Stimulated activated CD8-positive, alpha-beta memory T cell treated with anti-CD3 and anti-CD28 coated beads, Interleukin-4, amount 100 ng/mL, for 4 hours (primary cell): ENCODE measurements around the gene RTN1.
A peak's percentile ranks its signal among the peaks of the same experiment; 100 is the strongest.

Source experiments
- DNase-seq, 2 donors: peaks; one replicate each; pipeline ENCODE4 v3.0.0-alpha.2; 2020; ENCODE audit warnings: low read depth in 2 of 2, low spot score in 1 of 2

RTN1 gene

DNA sequence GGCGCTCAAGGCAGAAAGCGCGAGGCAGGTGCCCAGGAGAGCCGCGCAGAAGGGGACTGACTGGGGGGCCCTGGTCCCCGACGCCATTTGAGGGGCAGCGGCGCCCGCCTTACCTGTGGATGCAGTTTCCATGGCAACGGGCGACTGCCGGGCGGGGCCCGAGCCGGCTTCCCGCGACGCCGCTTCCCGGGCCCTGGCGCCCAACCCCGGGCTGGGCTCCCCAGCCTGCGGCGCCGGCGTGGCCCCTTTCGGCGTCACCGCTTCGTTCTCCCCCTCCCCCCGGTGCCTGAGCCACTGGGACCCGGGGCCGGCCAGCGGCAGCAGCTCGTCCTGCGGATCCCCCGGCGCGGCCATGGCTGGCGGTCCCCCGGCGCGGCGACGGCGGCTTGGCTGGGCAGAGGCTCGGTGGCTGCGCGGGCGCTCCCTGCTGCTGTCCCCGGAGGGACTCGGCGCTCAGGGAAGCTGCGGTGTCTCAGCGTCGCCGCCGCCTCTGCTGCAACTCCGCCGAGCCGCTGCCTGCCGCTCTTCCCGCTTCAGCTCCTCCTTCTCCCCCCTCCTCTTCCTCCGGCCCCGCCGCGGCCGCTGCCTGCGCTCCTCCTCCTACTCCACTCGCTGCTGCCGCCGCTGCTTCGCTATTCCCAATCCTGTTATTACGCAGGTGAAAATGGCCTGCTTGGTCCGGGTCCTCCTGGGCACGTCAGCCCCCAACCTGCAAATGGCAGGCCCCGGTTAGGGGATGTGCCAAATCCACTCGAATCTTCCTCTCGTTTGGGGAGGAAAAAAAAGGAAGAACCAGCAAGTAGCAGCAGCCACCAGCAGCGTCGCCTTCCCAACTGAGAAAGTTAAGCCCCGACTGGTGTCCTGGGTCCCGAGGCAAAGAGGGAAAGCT is at the start of gene RTN1:
Gene RTN1 (minus strand): TSS at position 500 of the 889 bp plus-strand sequence. CDS start 146 bp downstream, at position 354.
- DNase-seq = no peak

GRCh38 chr14:59920378-59920683 is 49.8 kb upstream of the RTN1 start:
- no peak for DNase-seq

GRCh38 chr14:59919570-59920377 is 49.2 kb upstream of the RTN1 start, which contains the start of gene LRRC9:
TSS of gene LRRC9 (plus strand) at chr14:59920144.
- DNase-seq = peak in 1 of 2 donors; percentile 20

GRCh38 chr14:59918824-59919569 is 48.4 kb upstream of the RTN1 start:
- no peak for DNase-seq

GRCh38 chr14:59913187-59913586 is 42.6 kb upstream of the RTN1 start:
- no peak for DNase-seq

GRCh38 chr14:59912443-59912842 is 41.9 kb upstream of the RTN1 start:
- no peak for DNase-seq

GRCh38 chr14:59905188-59905587 is 34.6 kb upstream of the RTN1 start:
- DNase-seq = no peak

DNA sequence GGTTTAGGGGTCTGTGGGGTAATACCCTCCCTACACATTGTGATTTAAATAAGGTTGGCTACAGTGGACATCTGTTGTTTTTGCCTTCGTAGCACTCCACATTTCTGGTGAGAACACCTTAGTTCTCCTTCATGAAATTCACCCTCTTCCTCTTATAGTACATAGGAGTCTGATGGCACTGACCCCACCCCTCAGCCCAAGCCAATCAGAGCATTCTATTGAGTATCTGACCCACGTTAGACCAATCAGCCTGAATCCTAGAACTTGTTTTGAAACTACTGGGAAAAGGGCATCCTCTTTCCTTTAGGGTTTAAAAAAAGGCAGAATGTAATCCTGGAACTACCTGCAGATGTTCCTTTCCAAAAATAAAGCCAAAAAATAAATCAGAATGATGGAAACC is 33.6 kb upstream of the RTN1 start:
- DNase-seq = no peak

GRCh38 chr14:59900556-59900955 is 30.0 kb upstream of the RTN1 start:
- no peak for DNase-seq

DNA sequence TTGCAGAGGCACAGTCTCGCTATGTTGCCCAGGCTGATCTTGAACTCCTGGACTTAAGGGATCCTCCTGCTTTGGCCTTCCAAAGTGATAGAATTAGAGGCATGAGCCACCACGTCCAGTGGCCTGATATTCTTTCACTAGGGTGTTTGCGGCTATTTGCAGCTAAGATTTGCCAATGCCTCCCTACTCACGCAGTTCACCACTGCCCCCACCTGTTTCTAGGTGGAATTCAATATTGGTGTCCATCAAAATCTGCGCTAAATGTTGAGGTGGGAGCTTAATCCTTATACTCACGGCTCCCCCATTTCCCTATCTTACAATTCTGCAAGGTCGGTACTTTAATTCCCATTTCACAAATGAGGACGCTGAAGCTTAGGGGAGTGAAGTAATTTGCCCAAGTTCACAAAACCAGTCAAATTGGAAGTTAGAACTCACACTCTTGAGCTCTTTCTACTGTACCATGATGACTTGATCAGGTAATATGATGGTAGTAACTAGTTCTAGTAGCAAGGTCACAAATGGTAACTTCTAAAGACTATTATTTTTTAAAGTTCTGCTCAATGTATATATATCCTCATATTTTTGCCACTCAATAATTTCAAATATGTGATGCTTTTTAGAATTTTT is 27.3 kb upstream of the RTN1 start:
- DNase-seq = no peak

DNA sequence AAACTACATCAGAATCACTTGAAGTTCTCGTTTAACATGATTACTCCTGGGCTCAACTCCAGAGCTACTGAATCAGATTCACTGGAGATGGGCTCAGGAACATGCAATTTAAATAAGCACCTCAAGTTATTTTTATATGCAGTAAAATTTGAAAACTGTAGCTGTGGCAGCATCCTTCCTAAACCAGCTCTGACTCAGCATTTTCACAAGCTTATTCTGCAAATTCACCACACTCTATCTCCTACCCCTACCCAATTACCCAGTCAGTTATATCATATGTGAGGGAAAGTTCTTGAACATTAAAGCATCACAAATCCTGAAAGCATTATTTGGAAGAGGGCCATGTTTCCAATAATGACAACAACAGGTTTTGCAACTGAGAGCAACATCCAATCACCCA is 25.1 kb upstream of the RTN1 start:
- DNase-seq = no peak

GRCh38 chr14:59890676-59891075 is 20.1 kb upstream of the RTN1 start:
- no peak for DNase-seq

GRCh38 chr14:59882957-59883356 is 12.4 kb upstream of the RTN1 start:
- no peak for DNase-seq

DNA sequence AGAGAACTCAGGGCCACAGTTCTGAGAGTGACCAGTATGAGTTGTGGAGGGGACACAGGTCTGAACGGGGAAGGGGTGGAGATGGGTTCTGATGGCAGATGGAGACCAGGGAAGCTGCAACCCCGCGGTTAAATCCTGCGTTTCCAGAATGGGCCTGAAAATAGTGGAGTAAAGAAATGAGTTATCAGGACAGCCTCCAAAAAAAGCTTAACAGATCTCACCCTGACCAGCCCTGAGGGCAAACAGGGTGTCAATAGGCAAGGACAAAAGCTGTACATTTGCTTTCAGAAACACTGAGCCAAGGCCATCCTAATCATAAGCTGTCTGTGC is 555 bp upstream of the RTN1 start:
- no peak for DNase-seq

DNA sequence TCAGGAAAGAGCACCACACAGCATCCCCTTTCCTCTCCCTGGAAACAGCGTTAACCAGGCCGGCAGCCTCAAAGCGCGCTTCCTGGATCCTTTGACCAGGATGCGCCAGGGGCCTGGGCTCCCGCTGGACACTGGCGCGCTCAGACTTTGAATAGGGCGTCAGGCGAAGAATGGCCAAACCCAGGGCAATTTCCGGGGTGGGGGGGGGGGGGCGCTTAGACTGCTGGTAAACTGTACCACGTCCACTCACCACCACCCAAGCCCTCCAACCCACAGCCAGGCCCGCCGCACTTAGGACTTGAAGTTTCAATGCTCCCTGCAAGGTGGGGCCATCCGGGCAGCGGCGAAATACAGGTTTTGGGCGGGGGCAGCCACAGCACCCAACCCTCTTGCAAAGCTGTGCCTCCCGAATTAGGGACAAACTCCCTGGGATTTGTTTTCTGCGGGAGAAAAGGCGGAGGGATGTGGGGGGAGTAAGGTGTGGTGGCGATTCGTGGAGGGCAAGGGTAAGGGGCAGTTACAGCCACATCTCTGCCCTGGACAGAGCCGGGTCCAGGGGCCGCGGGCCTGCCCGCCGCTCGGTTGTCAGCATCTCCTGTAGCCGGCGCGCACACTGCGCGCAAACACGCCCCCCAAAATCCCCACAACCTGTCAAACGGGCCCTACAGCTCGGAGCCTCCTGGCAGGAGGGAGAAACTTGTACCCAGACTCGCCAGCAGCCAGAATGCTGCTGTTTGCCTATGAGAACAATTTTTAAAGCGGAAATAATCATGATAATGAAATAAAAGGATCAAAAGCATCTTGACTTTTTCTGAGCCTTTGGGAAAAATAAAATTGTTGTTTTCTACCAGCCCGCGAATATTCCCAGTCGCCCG is 958 bp downstream of the RTN1 start:
- DNase-seq = no peak

DNA sequence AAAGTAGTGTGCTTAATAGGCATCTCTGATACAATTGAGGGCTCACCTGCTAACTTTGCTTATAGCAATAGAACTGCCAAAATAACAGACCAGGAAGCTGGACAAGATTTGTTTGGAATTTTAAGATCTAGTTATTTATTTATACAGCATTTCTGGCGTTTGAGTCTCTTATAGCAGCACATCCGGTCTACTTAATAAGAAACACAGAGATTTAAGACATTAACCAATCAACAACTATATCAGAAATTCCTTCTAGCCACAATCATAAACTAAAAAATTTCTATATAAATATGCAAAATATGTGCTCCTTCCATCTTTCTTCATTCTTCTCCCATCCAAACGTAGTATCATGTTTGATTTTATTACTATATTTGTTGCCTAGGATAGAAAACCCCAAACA is 2.6 kb downstream of the RTN1 start:
- DNase-seq = no peak

DNA sequence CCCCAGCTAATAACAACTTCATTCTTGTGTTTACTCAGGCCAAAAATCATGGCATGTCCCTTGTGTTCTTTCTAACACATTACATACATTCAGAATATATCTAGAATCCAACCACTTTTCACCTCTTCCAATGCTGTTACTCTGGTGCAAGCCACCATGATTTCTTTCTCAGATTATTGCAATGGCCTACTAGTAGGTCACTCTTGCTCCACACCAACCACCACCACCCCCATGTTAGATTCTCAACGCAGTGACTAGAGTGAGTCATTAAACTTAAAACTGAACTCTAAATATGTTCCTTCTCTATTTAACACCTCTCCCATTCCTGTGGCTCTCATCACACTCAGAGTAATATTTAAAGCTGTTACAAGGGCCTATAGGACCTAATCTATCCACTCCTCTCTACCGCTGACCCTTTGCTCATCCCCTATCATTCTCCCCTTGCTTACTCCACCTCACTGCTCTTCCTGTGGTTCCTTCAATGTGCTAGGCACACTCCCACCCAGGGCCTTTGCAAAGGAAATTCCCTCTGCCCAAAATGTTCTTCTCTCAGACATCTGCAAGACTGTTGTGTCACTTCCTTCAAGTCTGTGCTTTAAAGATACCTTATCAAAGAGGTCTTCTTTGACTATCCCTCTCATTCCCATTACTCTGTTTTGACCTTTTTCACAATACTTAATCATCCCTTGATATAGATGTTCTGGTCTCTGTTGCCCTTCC is 6.6 kb downstream of the RTN1 start:
- DNase-seq = no peak

DNA sequence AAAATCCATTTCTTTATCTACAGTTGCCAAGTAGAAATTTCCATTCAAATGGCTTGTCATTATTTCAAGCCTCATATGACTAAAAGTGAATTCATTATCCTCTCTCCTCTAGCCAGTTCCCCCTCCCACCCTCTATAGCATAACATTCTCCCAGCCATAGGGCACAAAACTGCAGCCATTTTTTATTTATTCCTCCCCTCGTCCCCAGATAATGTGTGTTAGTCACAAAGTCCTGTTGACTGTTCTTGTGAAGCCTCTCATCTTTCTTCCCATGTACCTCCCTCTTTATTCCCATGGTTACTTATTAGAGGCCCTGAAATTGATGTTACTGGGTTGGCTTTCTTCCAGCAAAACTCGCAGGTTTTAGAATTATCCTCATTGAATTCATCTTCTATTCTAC is 13.2 kb downstream of the RTN1 start:
- DNase-seq = no peak

DNA sequence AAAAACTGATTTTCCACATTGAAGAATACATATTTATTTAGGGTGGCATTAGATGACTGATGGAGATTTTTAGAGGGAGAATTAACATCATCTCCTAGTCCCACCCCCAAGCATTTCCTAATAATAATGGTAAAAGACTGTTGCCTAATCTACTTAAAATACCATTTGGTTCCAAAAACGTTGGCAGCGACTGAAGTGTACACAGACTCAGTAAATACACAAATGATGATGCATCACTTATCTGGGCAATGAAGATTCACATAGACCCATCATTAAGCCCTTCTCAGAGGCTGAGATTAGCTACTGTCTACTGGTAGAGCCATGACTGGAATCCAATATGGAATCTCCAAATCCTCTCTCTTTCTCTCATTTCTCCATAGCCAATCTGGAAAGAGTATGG is 18.2 kb downstream of the RTN1 start:
- DNase-seq = no peak

GRCh38 chr14:59850458-59850857 is 20.1 kb downstream of the RTN1 start:
- no peak for DNase-seq
